Inferior parietal cortex (tissue), 1 donor: ENCODE results near the gene PTPRN2.
"Not testable (repeated sequence)": the region's sequence is repeated elsewhere in the genome, so short reads cannot be mapped to it uniquely, and the experiment has no call there.

Source experiments
- DNase-seq: peaks from one replicate; pipeline ENCODE4 v3.0.0-alpha.2; 2016; ENCODE audit errors: extremely low spot score

Gene PTPRN2

DNA sequence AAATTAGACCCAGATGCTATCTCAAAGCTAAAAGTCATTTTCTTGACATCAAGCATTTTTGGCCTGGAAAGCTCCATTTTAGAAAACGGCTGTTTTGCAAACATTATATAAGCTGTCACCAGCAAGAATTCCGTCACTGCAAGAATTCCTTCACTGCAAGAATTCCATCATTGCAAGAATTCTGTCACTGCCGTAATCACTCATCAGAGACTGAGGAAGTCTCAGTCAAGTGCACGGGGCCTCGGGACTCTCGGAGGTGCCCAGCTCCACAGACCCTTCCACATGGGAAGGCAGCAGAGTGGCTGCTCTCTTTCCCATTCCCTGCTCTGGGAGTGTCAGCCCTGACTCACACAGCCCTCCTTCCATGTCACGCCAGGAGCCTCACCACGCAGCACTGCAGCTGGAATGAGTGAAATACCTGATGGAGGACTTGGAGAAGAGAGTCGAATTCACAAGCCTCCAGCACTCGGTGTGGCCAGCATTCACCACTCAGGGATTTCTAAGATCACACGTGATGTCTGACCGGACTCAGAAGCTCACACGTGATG lies 168.3 kb downstream of the PTPRN2 start:
- no peak for DNase-seq

GRCh38 chr7:158418395-158418794 lies 169.2 kb downstream of the PTPRN2 start:
- DNase-seq: not testable (repeated sequence)

DNA sequence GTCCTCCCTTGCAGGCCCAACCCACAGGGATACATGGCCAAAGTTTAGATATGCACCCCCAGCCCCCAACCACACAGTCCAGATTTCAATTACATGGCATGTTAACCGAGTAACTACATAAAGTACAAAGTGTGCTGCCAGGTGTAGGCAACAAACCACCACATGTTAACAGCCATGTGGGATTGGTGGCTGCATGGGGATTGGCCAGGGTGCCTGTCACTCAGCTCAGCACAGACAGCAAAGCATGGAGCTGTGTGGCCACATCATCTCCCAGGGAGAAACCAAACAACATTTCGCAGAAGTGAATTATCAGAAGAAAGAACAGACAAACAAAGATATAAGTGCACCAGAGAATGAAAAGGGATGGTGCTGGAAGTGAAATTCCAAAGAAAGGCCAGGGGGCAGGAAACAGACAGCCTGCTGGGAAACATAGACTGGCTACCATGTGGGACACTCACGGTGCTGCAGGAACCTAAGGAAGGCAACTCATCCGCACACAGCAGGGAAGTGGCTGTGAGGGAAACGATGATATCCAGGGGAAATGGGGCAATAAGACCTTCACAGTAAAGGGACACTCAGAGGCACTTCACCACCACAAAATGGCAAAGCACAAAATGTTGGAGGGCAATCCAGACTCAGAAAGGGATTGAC lies 171.2 kb downstream of the PTPRN2 start:
- DNase-seq: no peak

DNA sequence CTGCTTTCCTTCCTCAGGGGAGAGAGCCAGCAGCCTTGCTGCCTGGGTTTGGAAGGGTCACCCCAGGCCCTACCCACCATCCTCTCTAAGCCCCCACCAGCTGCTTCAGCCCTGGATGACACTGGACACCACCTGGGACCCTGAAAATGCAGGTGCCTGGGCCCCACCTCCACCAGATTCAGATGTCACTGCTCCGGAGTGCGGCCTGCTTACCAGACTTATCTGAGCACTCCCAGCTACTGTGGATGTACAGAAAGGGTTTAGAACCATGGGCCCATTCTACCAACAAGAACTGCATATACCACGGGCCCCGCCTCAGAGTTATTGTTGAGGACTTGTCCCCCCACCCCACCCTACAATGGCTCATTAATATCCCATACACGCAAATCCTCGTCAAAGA lies 172.3 kb downstream of the PTPRN2 start:
- no peak for DNase-seq

- DNase-seq: peak; percentile 89
These were observed 173.1 kb downstream of the PTPRN2 start for GRCh38 chr7:158414486-158414961.

DNA sequence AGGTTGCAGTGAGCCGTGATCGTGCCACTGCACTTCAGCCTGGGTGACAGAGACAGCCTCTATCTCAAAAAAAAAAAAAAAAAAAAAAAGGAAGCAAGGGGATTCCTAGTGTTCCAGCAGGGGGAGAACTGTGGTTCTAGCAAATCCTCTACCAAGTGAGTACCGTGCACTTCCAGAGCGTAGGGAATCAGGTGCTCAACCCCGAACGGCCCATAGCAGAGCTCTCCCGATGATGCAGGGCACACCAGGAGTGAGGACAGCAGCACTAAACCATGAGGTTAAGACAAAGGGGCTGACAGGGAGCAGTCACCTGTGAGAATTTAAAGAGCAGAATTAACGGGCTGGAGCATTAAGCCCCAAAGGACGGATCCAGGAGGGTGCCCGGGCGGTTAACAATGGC lies 173.6 kb downstream of the PTPRN2 start:
- no peak for DNase-seq

- no peak for DNase-seq
These were observed 176.2 kb downstream of the PTPRN2 start for GRCh38 chr7:158411232-158411950.

- DNase-seq: no peak
These were observed 176.9 kb downstream of the PTPRN2 start for GRCh38 chr7:158410720-158411119.

DNA sequence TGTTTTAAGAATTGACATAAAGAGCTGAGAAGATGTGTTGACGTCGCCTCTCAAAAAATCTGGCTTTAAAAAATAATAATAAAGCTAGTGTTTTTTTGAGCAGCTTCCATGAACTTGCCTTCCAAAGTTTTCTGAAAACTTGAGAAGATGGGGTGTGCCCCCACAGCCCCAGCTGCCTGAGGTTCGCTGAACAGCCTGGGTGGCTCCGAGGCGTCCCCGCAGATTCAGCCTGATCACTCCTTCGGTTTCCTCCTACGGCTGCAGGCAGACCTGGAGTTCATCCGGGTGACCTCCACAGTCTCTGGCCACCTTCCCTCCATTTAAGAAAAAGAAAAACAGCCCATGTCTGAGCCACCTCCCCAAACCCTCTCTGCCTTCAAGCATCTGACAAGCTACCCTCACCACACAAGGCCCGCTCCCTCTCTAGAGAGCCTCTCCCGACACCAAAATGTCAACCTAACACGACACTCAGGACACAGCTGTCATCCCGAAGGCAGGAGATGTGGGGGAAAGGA lies 177.8 kb downstream of the PTPRN2 start:
- DNase-seq: no peak

GRCh38 chr7:158409120-158409519 lies 178.5 kb downstream of the PTPRN2 start:
- no peak for DNase-seq

DNA sequence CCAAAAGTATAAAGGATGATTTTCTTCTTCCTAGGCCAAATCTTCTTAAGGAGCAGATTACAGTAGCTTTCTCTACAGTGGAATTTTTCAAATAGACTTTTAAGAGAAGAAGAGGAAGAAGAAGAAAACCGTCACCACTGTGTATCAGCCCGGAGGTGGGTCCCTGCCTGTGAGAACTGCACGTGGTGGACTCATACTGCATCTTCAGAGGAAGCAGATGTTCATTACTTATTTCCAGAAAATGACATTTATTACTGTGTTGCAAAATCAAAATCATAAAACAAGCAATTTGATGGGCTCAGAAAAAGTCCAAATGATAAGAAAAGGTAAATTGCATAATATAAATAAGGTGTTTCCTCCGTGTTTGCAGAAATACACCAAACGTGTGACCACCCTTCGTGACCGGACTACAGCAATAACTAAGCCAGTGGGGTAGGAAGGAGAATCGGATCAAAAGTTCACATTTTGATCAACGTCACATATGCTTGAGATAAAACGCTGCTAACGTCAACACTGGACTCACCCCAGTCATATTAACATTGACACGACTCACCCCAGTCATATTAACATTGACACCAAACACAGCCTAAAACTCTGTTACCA lies 179.2 kb downstream of the PTPRN2 start:
- DNase-seq: no peak

DNA sequence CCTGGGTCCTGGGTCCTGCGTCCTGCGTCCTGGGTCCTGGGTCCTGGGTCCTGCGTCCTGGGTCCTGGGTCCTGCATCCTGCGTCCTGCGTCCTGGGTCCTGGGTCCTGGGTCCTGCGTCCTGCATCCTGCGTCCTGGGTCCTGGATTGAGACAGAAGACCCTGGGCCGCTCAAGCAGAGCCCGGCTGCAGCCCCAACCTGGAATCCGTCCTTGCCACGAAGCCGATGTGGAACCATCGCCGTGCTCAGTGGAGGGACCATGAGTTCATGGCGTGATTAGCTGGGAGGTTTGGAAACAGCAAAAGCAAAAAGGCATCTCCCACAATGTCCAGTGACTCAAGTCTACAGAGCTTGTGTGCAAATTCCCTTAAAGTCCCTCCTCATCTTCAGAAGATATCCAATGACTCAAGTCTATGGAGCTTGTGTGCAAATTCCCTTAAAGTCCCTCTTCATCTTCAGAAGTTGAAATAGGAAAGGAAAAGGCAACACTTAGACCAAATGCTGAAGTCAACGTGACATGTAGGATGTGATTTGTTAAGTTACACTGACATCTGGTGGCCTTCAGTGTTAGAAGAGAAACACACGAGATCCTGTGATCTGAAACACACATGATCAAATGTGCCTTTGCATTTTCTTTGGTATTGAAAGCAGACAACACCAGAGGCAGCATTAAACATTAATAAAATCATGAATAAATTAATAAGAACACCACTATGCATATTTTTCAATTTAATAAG lies 179.9 kb downstream of the PTPRN2 start:
- peak; percentile 82 for DNase-seq

- no peak for DNase-seq
These were observed 180.8 kb downstream of the PTPRN2 start for GRCh38 chr7:158406801-158407200.

- DNase-seq: no peak
These were observed 181.3 kb downstream of the PTPRN2 start for GRCh38 chr7:158406364-158406763.

- not testable (repeated sequence) for DNase-seq
These were observed 181.9 kb downstream of the PTPRN2 start for GRCh38 chr7:158405771-158406170.

GRCh38 chr7:158405324-158405723 lies 182.3 kb downstream of the PTPRN2 start:
- no peak for DNase-seq

- DNase-seq: no peak
These were observed 183.4 kb downstream of the PTPRN2 start for GRCh38 chr7:158404031-158404761.

GRCh38 chr7:158403013-158403821 lies 184.4 kb downstream of the PTPRN2 start:
- DNase-seq: no peak

DNA sequence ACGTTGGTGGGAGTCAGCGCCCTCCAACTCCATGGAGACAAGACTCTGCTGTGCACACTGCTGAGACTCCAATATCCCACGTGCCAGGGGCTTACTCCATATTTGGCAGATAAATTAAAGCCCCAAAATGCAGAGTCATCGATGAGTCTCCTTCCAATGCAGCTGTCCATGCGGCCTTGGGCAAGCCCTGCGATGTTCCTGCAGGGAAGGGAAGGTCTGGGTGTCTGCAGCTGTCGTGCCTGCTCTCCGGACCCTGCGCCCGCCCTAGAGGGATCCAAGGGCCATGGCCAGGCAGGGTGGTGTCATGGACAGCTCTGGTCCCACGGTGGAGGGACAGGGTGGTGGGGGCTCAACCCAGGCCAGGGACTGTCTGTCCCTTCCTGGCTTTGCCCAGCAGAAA lies 185.2 kb downstream of the PTPRN2 start:
- no peak for DNase-seq

DNA sequence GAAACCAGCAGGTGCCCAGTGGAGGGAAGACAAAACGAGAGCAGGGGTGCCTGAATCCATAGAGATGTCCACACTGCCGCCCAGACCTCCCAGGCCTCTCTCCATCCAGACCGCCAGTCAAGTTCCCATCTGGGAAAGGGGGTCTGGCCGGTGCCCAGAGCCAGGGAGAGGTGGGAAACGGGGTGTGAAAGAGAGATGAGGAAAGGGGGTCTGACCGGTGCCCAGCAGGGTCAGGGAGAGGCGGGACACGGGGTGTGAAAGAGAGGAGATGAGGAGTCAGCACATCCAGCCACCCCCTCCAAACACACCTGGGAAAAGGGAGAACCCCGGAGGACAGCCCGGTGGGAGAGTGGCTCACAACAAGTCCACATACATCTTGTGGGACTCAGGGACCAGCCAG lies 185.8 kb downstream of the PTPRN2 start:
- DNase-seq: no peak
